B cell (primary cell): Measurements from ENCODE around the gene ANXA4. TPM values are rescaled to one million over a fixed set of nuclear protein-coding genes. Genes with fewer than 3 reads are reported as not detected.

Experiments used
- ATAC-seq: fragments of 200-7000 bp; cut with Tn5 transposase; one replicate; pipeline ENCODE4 v1.10.0; 2021; ENCODE audit warnings: low read depth, mild to moderate bottlenecking, moderate number of reproducible peaks, moderate library complexity
- CTCF ChIA-PET: fragments of 350-600 bp; sonication (Branson Sonifier 250); formaldehyde crosslinking; loops from one replicate; lab custom pipeline; 2021; ENCODE audit warnings: antibody characterized with exemption, inconsistent platforms; lab: Charles Lee
- POLR2A ChIA-PET: fragments of 350-600 bp; sonication (Branson Sonifier 250); formaldehyde crosslinking; loops from one replicate; lab custom pipeline; 2021; ENCODE audit warnings: antibody characterized with exemption; lab: Charles Lee
- DNase-seq: peaks from one replicate; pipeline ENCODE4 v3.0.0; 2013
- H2AFZ ChIP-seq: 2 replicates; pipeline ENCODE4 v1.6.1; 2012; ENCODE audit warnings: mild to moderate bottlenecking, low read depth, low read length; ENCODE audit not compliant: insufficient read depth, poor library complexity, severe bottlenecking
- H3K27ac ChIP-seq, 2 donors: 1 replicate in 1 of 2; 2 replicates in 1 of 2; pipeline ENCODE4 v1.5.1; 2012 to 2013; ENCODE audit warnings: low read length in 2 of 2, mild to moderate bottlenecking in 2 of 2, moderate library complexity in 1 of 2
- H3K27me3 ChIP-seq, 4 experiments: fragments of 200-600 bp in 1 of 4; sonication (generic) in 1 of 4; replicated peaks in 1 of 4; 1 replicate in 2 of 4; 2 replicates in 2 of 4; pipeline versions ENCODE4 v1.6.1 to v1.7.0; 2013 to 2016; ENCODE audit warnings: low read length in 3 of 4, mild to moderate bottlenecking in 2 of 4, mixed read lengths in 1 of 4, moderate library complexity in 1 of 4; ENCODE audit not compliant: insufficient read depth in 4 of 4, control insufficient read depth in 3 of 4; ENCODE audit errors: control extremely low read depth in 1 of 4
- H3K36me3 ChIP-seq, 2 experiments: replicated peaks in 1 of 2; 1 replicate in 1 of 2; 2 replicates in 1 of 2; pipeline versions ENCODE4 v1.6.1 to v1.7.1; 2013; ENCODE audit warnings: low read length in 1 of 2; ENCODE audit not compliant: insufficient read depth in 2 of 2, control insufficient read depth in 1 of 2; ENCODE audit errors: control extremely low read depth in 1 of 2, extremely low read depth in 1 of 2
- H3K4me1 ChIP-seq, 2 donors: fragments of 200-600 bp in 1 of 2; sonication (generic) in 1 of 2; 1 replicate in 1 of 2; 2 replicates in 1 of 2; pipeline versions ENCODE4 v1.5.1 to v1.6.1; 2013 to 2017; ENCODE audit warnings: low read length in 2 of 2; ENCODE audit not compliant: control insufficient read depth in 2 of 2, insufficient read depth in 2 of 2
- H3K4me2 ChIP-seq: replicated peaks from 2 replicates; pipeline ENCODE3; 2012; ENCODE audit warnings: mild to moderate bottlenecking, low read depth, low read length; ENCODE audit not compliant: poor library complexity, severe bottlenecking
- H3K4me3 ChIP-seq, 5 experiments: fragments of 200-600 bp in 1 of 5; sonication (generic) in 1 of 5; 1 replicate in 3 of 5; 2 replicates in 2 of 5; pipeline versions ENCODE4 v1.5.1 to v1.7.0; 2011 to 2016; ENCODE audit warnings: low read length in 4 of 5, mild to moderate bottlenecking in 4 of 5, low read depth in 2 of 5, control low read depth in 1 of 5, moderate library complexity in 1 of 5; ENCODE audit not compliant: insufficient read depth in 1 of 5; ENCODE audit errors: control extremely low read depth in 1 of 5, extremely low read depth in 1 of 5
- H3K79me2 ChIP-seq: fragments of 200-600 bp; sonication (generic); one replicate; pipeline ENCODE4 v1.6.0; 2016; ENCODE audit warnings: low read length; ENCODE audit not compliant: control insufficient read depth, insufficient read depth
- H3K9ac ChIP-seq: fragments of 200-600 bp; sonication (generic); 2 replicates; pipeline ENCODE4 v1.6.1; 2017; ENCODE audit warnings: mild to moderate bottlenecking, low read length, moderate library complexity
- H3K9me3 ChIP-seq, 3 donors: one replicate each; pipeline versions ENCODE4 v1.6.1 to v1.7.1; 2013; ENCODE audit warnings: low read length in 2 of 3; ENCODE audit not compliant: control insufficient read depth in 2 of 3, insufficient read depth in 1 of 3; ENCODE audit errors: control extremely low read depth in 1 of 3
- H4K20me1 ChIP-seq: 2 replicates; pipeline ENCODE4 v1.6.0; 2012; ENCODE audit warnings: mild to moderate bottlenecking, low read length; ENCODE audit not compliant: insufficient read depth, control insufficient read depth, poor library complexity, severe bottlenecking
- H3K27ac Mint-ChIP-seq: one replicate; pipeline ENCODE4 v1.8.0; 2021; ENCODE audit warnings: mixed read lengths
- H3K27me3 Mint-ChIP-seq: one replicate; pipeline ENCODE4 v1.8.0; 2021; ENCODE audit warnings: mixed read lengths
- H3K4me1 Mint-ChIP-seq: one replicate; pipeline ENCODE4 v1.8.0; 2021; ENCODE audit warnings: mixed read lengths
- H3K4me3 Mint-ChIP-seq: one replicate; pipeline ENCODE4 v1.8.0; 2021; ENCODE audit warnings: mixed read lengths
- H3K9me3 Mint-ChIP-seq: one replicate; pipeline ENCODE4 v1.8.0; 2022; ENCODE audit warnings: mixed read lengths; ENCODE audit not compliant: insufficient read depth
- EZH2 ChIP-seq: IDR thresholded peaks from 2 replicates; pipeline ENCODE4 v1.6.1; 2012; ENCODE audit warnings: borderline replicate concordance, low read depth, mild to moderate bottlenecking, moderate library complexity, low read length; ENCODE audit not compliant: insufficient read depth, poor library complexity, severe bottlenecking
- WGBS: methylation state at CpG from one replicate; pipeline ENCODE4 v1.1.5; 2013; ENCODE audit warnings: missing lambda C conversion rate; ENCODE audit not compliant: insufficient coverage; 5-methylcytosine and 5-hydroxymethylcytosine counted together
- intact Hi-C: fragments of 100-400 bp; cut with micrococcal nuclease; formaldehyde crosslinking; loops from one replicate; pipeline ENCODE4 v1.10.0; 2022
- polyA plus RNA-seq: library from polyadenylated mRNA; depleted of rRNA; stranded (reverse); fragments of >200 nt; gene quantifications from 2 replicates; pipeline ENCODE4 v1.2.3, GENCODE V29; 2012
- total RNA-seq, 2 donors: library from RNA; stranded (reverse); fragments of 120-200 nt in 1 of 2; gene quantifications; 1 replicate in 1 of 2; 2 replicates in 1 of 2; pipeline versions ENCODE4 v1.2.3 to v1.2.4, GENCODE V29; 2013 to 2022
- TF ChIP-seq, protein P1 (sequence below): fragments of 200-600 bp; IDR thresholded peaks from one replicate; pipeline ENCODE4 v1.8.0; 2022; ENCODE audit warnings: antibody characterized with exemption, mild to moderate bottlenecking

ANXA4 gene
- total and polyA plus RNA-seq, 2 donors (not counting 1 experiment from before 2014, with no cell fraction given): 28.4 to 61.7 TPM

DNA sequence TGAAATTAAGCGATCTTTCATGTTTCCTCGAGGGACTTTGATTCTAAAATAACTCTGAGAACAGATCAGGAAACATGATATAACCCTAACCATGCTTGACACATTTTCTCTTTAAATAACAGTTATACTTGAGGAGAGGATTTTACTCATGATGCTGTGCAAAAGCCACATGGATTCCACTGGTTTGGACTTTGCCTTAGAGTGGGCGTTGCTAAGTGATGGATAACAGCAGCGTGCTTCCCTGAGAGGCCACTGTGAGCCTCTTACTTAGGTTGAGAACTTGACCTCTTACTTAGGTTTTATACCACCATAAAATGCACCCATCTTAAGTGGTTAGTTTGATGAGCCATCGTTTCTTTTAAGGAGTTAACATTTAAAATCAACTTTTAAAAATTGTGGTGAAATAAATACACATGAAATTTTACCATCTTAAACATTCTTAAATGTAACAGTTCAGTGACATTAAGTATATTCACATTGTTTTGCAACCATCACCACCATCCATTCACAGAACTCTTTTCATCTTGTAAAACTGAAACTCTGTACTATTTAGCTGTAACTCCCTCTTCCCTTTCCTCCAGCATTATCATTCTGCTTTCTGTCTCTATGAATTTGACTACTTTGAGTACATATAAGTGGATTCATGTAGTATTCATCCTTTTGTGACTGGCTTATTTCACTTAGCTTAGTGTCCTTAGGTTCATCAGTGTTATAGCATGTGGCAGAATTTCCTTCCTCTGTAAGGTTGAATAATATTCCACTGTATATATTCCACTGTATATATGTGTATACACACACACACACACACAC, 22.6 kb downstream of the ANXA4 start:
- H3K9me3 Mint-ChIP-seq: no peaks in the 10 kb centered on the region
- Histone ChIP-seq H4K20me1 (no peaks in the 10 kb centered on the region), H3K4me3 (no peak overlapping the region), H3K4me1 (peaks cover 44 to 50% of the 10 kb centered on the region in 2 donors), H3K27ac (peak overlapping the region in 1 of 2 donors; percentile 5), H3K36me3 (no peaks in the 10 kb centered on the region), H2AFZ (no peak overlapping the region), H3K4me2 (peak overlapping the region; percentile 31), H3K79me2 (peaks cover 25% of the 10 kb centered on the region), H3K27me3 (no peaks in the 10 kb centered on the region), H3K9ac (no peak overlapping the region), H3K9me3 (no peaks in the 10 kb centered on the region)
- POLR2A ChIA-PET: no interaction called here
- DNase-seq (no peak), ATAC-seq (no peak)
- no peaks in the 10 kb centered on the region for H3K27me3 Mint-ChIP-seq
- TF ChIP-seq EZH2: no peak
- TF ChIP-seq, protein P1, sequence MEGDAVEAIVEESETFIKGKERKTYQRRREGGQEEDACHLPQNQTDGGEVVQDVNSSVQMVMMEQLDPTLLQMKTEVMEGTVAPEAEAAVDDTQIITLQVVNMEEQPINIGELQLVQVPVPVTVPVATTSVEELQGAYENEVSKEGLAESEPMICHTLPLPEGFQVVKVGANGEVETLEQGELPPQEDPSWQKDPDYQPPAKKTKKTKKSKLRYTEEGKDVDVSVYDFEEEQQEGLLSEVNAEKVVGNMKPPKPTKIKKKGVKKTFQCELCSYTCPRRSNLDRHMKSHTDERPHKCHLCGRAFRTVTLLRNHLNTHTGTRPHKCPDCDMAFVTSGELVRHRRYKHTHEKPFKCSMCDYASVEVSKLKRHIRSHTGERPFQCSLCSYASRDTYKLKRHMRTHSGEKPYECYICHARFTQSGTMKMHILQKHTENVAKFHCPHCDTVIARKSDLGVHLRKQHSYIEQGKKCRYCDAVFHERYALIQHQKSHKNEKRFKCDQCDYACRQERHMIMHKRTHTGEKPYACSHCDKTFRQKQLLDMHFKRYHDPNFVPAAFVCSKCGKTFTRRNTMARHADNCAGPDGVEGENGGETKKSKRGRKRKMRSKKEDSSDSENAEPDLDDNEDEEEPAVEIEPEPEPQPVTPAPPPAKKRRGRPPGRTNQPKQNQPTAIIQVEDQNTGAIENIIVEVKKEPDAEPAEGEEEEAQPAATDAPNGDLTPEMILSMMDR: no peak
- peaks cover 47% of the 10 kb centered on the region for H3K4me1 Mint-ChIP-seq
- peak overlapping the region; percentile 62 for H3K27ac Mint-ChIP-seq
- intact Hi-C loops: no loop called here
- CTCF ChIA-PET: interaction anchor here (1.3 kb wide), 1 partner anchor 40 kb away, joined by 3 read pairs; no protein-coding TSS in a partner anchor
- no CpG with 5 or more reads among the region's 5 CpGs for WGBS
- H3K4me3 Mint-ChIP-seq: peak overlapping the region; percentile 29

GRCh38 chr2:69765096-69765380, 23.1 kb downstream of the ANXA4 start:
- Histone ChIP-seq H3K79me2 (peaks cover 30% of the 10 kb centered on the region), H3K4me1 (peaks cover 48 to 56% of the 10 kb centered on the region in 2 donors), H3K27ac (no peak overlapping the region), H3K4me3 (no peak overlapping the region), H3K9me3 (no peaks in the 10 kb centered on the region), H3K27me3 (no peaks in the 10 kb centered on the region), H3K4me2 (no peak overlapping the region), H2AFZ (no peak overlapping the region), H3K36me3 (no peaks in the 10 kb centered on the region), H3K9ac (no peak overlapping the region), H4K20me1 (no peaks in the 10 kb centered on the region)
- Mint-ChIP-seq H3K27ac (peak overlapping the region; percentile 62), H3K9me3 (no peaks in the 10 kb centered on the region), H3K4me3 (peak overlapping the region; percentile 29), H3K27me3 (no peaks in the 10 kb centered on the region), H3K4me1 (peaks cover 50% of the 10 kb centered on the region)
- ATAC-seq: no peak
- WGBS: no CpG with 5 or more reads among the region's 2 CpGs
- no peak for DNase-seq
- intact Hi-C loops: no loop called here
- TF ChIP-seq, protein P1: no peak
- no peak for TF ChIP-seq EZH2
- ChIA-PET POLR2A (no interaction called here), CTCF (interaction anchor here (1.3 kb wide), 1 partner anchor 40 kb away, joined by 3 read pairs; no protein-coding TSS in a partner anchor)
